Gastrocnemius medialis (tissue), 4 donors: ENCODE results near the gene MATN3.

Source experiments
- POLR2A ChIP-seq, 2 donors: fragments of 450-650 bp; IDR thresholded peaks; one replicate each; pipeline ENCODE4 v1.6.1; 2017; ENCODE audit warnings: antibody characterized with exemption in 2 of 2, mild to moderate bottlenecking in 2 of 2, moderate library complexity in 2 of 2
- TF ChIP-seq, protein P1 (sequence below), 5 experiments: fragments of 450-650 bp in 3 of 5; fragments of 200-600 bp in 2 of 5; sonication (generic) in 2 of 5; IDR thresholded peaks in 4 of 5; conservative IDR thresholded peaks in 1 of 5; 1 replicate in 4 of 5; 2 replicates in 1 of 5; pipeline ENCODE4 v1.5.1; 2016 to 2019; ENCODE audit warnings: antibody characterized with exemption in 5 of 5, mild to moderate bottlenecking in 3 of 5, moderate library complexity in 3 of 5

DNA sequence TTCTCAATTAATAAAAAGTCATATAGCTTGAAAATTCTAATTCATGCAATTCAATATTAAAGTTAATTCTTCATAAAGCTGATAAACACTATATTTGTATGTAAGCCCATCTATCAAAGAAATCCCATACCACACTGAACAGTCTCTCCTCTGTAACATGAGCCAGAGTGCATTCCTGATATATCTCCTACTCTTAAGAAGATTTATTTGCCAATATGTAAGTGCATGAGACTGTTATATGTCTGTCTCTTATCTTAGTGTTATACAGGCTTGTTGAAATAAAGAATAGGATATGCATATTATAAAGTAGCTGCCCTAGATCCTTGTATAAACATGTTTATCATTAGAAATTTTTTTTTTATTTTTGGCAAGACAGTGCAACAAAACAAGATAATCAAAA, 70.3 kb downstream of the MATN3 start:
- TF ChIP-seq, protein P1, sequence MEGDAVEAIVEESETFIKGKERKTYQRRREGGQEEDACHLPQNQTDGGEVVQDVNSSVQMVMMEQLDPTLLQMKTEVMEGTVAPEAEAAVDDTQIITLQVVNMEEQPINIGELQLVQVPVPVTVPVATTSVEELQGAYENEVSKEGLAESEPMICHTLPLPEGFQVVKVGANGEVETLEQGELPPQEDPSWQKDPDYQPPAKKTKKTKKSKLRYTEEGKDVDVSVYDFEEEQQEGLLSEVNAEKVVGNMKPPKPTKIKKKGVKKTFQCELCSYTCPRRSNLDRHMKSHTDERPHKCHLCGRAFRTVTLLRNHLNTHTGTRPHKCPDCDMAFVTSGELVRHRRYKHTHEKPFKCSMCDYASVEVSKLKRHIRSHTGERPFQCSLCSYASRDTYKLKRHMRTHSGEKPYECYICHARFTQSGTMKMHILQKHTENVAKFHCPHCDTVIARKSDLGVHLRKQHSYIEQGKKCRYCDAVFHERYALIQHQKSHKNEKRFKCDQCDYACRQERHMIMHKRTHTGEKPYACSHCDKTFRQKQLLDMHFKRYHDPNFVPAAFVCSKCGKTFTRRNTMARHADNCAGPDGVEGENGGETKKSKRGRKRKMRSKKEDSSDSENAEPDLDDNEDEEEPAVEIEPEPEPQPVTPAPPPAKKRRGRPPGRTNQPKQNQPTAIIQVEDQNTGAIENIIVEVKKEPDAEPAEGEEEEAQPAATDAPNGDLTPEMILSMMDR (IDR thresholded peaks at IDR 0.05 in 4 of 5, conservative IDR thresholded peaks at IDR 0.05 in 1 of 5) = no peak
- no peak for TF ChIP-seq POLR2A (IDR thresholded peaks at IDR 0.05)
